ENCODE data around the gene PRPF19. TPM values are rescaled to one million over a fixed set of nuclear protein-coding genes. Genes with fewer than 3 reads are reported as not detected.

Gene PRPF19
- total RNA-seq, 2 donors from 2014 or later: 66.7 to 87.5 TPM

DNA sequence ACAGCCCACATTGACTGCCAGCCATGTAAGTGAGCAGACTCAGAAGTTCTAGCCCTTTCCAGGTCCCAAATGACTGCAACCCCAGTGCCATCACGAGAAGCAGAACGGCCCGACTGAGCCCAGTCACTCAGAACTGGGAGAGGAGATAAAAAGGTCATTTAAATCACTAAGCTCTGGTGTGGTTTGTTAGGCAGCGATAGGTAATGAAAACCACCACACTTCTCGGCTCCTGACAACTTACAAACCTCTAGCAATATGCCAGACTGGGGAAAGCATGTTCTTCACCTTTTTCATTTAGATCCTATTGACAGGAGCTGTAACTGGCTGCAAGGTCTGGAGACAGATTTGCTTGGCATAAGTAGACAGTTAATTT, 38.9 kb upstream of the PRPF19 start:
- DNase-seq: no peak
- ATAC-seq: no peak
- no peak overlapping the region for H3K27ac Mint-ChIP-seq
- H3K4me1 Mint-ChIP-seq: peaks cover 4% of the 10 kb centered on the region
- H3K36me3 Mint-ChIP-seq (ENCODE audit: low read depth): peaks cover 3% of the 10 kb centered on the region
- peaks cover 21% of the 10 kb centered on the region for H3K27me3 Mint-ChIP-seq
- no peak overlapping the region for H3K4me3 Mint-ChIP-seq
- no peaks in the 10 kb centered on the region for H3K9me3 ChIP-seq (ENCODE audit: control insufficient read depth, low read length, poor library complexity, severe bottlenecking)

DNA sequence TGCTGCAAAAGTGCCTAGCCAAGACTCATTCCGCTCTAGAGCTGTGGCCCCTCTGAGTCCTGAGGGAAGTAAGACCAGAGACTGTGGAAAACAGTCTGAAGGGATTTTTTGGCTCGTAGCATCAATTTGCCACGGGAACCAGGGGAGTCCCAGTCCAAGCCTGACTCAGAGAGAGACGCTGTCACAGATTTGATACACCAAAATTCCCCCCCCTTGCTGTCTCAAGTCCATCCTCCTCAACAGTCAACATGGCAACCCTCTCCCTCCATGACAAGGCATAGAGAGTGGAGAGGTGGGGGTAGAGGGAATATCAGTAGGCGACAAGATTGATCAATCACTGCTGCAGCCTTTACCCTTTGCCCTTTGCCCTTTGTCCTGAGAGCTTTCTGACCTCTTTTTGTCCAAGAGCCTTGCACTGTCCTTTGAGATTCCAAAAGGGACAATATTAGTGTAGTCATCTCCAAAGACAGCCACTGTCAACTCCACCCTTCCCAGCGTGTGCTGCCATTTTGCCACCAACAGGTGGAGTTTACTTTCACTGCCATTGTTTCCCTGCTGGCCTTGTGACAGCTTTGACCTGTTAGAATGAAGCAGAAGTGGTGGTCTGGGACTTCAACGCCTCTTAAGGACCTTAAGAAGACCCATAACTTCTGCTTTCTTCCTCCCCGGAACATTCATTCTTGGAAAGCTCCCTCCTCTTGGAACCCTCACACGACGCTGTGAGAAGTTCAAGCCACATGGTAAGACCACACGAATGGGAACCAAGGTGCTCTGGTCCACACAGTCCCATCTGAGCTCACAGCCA, 38.3 kb upstream of the PRPF19 start:
- ATAC-seq (no peak), DNase-seq (no peak)
- H3K27me3 Mint-ChIP-seq: peaks cover 21% of the 10 kb centered on the region
- H3K27ac Mint-ChIP-seq: no peak overlapping the region
- H3K36me3 Mint-ChIP-seq (ENCODE audit: low read depth): peaks cover 3% of the 10 kb centered on the region
- no peaks in the 10 kb centered on the region for H3K9me3 ChIP-seq (ENCODE audit: control insufficient read depth, low read length, poor library complexity, severe bottlenecking)
- peaks cover 8% of the 10 kb centered on the region for H3K4me1 Mint-ChIP-seq
- H3K4me3 Mint-ChIP-seq: no peak overlapping the region

DNA sequence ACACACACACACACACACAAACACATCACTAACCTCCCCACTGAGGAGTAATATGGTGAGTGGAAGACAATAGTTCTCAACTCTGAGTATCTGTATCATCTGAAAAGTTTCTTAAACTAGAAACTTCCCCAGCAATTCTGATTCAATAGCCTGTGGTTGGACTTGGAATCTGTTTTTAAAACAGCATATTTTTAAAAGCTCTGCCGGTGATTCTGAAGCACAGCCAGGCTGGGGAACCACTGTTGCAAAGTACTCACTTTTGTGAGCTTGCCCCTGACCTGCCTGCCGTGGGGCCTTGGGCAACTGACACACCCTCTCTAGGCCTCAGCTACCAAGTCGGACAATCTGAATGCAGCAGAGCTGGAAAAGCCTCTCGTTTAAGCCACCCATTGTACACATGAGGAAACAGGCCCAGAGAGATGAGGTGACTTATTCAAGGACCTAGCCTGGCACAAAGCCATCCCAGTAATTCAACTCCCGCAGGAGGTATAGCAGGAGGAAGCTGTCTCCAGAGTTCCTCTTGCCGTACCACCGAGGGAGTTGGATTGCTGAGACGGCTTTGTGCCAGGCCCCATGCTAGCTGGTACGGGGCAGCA, 36.7 kb upstream of the PRPF19 start:
- Mint-ChIP-seq H3K27ac (no peak overlapping the region), H3K36me3 (ENCODE audit: low read depth) (no peaks in the 10 kb centered on the region)
- H3K9me3 ChIP-seq (ENCODE audit: control insufficient read depth, low read length, poor library complexity, severe bottlenecking): no peaks in the 10 kb centered on the region

DNA sequence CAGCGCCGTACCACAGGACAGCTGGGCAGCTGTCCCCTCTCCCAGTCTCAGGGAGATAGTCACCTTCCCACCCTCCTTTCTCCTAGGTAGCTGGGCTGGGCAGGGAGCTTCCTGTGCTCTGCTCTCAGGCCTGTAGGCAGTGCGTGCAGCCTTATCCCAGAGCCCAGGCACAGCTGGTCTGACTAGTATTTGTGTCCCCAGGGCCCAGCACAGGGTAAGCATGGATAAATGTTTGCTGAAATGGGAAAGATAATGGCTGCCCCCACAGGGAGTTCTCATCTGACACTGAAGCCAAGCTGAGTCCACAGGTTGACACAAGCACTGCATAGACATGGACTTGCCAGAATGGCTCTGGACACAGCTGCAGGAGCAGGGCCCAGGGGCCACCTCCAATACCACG, 35.8 kb upstream of the PRPF19 start:
- DNase-seq (no peak), ATAC-seq (no peak)
- Mint-ChIP-seq H3K4me3 (no peak overlapping the region), H3K36me3 (ENCODE audit: low read depth) (no peaks in the 10 kb centered on the region), H3K27me3 (peaks cover 12% of the 10 kb centered on the region), H3K4me1 (peaks cover 11% of the 10 kb centered on the region), H3K27ac (peak overlapping the region; percentile 41)
- H3K9me3 ChIP-seq (ENCODE audit: control insufficient read depth, low read length, poor library complexity, severe bottlenecking): no peaks in the 10 kb centered on the region

More for the DNA sequence above, 36.7 kb upstream of the PRPF19 start:
- H3K4me3 Mint-ChIP-seq: no peak overlapping the region
- peaks cover 12% of the 10 kb centered on the region for H3K27me3 Mint-ChIP-seq
- ATAC-seq (no peak), DNase-seq (no peak)
- peaks cover 11% of the 10 kb centered on the region for H3K4me1 Mint-ChIP-seq

DNA sequence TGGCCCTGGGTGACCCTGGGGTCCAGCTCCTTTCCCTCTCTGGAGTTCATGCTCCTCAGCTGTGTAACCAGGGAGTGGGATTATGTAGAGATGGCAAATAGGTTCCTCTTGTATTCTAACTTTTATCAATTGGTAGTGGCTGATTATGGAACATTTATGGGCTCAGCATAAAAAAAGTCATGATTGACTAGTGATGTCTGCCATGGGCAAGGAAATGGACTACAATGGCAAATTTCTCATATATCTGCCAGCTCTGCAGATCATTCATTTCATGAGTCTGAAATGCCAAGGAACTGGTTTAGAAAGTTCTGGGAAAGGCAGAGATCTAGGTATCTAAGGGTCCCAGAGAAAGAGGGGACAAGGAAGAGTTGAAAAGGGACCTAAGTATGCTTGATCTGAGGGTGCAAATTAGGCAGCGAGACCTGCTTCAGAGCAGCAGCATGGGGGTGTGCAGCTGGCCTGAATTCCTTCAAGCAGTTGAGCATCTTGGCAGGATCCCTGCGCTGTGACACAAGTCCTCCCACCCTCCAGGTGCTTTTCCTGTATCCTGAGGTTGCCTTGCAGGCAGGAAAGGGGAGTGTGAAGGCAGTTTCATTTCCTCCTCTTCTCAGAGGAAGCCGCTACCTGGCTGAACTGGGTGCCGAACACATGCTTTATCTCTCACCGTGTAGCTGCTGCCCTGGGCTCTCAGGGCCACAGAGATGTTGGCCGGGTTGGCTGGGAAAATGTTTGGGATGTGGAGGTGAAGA, 35.2 kb upstream of the PRPF19 start:
- Mint-ChIP-seq H3K36me3 (ENCODE audit: low read depth) (no peaks in the 10 kb centered on the region), H3K4me1 (peaks cover 11% of the 10 kb centered on the region), H3K4me3 (no peak overlapping the region), H3K27me3 (peaks cover 12% of the 10 kb centered on the region), H3K27ac (peak overlapping the region; percentile 41)
- H3K9me3 ChIP-seq (ENCODE audit: control insufficient read depth, low read length, poor library complexity, severe bottlenecking): no peaks in the 10 kb centered on the region
- no peak for ATAC-seq
- no peak for DNase-seq

DNA sequence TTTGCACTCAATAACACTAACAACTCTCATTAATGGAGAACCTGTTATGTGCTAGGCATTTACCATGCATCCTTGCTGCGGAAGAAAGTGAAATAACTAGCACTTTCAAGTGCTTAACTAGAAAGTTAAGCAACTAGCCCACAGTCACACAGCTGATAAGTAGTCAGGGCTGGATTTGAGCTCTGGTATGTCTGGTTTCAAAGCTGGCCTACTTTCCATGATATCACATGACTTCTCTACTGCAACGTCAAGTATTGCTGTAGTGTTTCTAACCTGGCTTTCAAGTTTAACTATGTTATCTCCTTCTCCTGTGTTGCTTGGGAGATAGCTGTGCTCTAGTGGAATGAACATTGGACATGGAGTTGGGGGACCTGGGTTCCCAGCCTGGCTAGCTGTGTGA, 33.5 kb upstream of the PRPF19 start:
- H3K4me1 Mint-ChIP-seq: peaks cover 11% of the 10 kb centered on the region

DNA sequence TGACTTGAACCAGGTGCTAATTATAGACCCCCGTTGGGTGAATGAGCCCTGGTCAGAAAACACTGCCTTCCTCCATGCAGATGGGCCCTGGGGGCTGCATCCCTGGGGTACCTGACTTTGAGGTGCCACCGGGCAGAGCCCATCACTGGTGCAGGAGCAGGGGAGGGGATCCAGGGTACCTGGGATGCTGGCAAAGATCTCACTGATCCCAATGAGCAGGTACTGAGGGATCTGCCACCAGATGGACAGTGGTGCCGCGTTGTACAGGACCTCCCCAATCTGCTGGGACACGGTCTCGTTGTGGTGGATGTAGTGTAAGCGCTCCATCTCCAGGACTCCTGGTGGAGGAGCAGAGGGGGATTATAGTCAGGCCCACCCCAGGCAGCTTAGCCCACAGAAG, 32.9 kb upstream of the PRPF19 start:
- no peak for ATAC-seq
- Mint-ChIP-seq H3K27me3 (peaks cover 3% of the 10 kb centered on the region), H3K4me3 (no peak overlapping the region), H3K36me3 (ENCODE audit: low read depth) (no peaks in the 10 kb centered on the region), H3K4me1 (peaks cover 11% of the 10 kb centered on the region), H3K27ac (peak overlapping the region; percentile 8)
- no peaks in the 10 kb centered on the region for H3K9me3 ChIP-seq (ENCODE audit: control insufficient read depth, low read length, poor library complexity, severe bottlenecking)
- DNase-seq: no peak

More for the DNA sequence above, 33.5 kb upstream of the PRPF19 start:
- DNase-seq: no peak
- H3K9me3 ChIP-seq (ENCODE audit: control insufficient read depth, low read length, poor library complexity, severe bottlenecking): no peaks in the 10 kb centered on the region
- no peaks in the 10 kb centered on the region for H3K36me3 Mint-ChIP-seq (ENCODE audit: low read depth)
- H3K4me3 Mint-ChIP-seq: no peak overlapping the region
- H3K27me3 Mint-ChIP-seq: peaks cover 5% of the 10 kb centered on the region
- peak overlapping the region; percentile 66 for H3K27ac Mint-ChIP-seq
- ATAC-seq: peak; percentile 82

DNA sequence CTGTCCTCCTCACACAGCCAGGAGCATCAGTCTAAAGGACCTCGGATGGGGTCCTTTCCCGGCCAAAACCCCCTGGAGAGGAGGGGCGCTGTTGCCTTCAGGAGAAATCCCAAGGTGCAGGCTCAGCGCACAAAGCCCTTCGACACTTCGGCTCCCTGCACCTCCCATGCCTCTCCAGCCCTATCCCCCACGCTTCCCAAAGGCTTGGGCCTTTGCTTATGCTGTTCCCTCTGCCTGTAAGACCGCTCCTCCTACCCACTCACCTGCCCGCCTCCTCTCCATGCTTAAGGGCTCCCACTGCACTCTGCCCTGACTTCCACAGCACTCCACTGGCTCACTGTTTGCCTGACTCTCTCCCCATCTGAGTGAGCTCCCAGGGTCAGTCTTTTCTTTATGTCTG, 32.1 kb upstream of the PRPF19 start:
- no peak overlapping the region for H3K4me3 Mint-ChIP-seq
- peak overlapping the region; percentile 71 for H3K27ac Mint-ChIP-seq
- DNase-seq: no peak
- H3K36me3 Mint-ChIP-seq (ENCODE audit: low read depth): no peaks in the 10 kb centered on the region
- no peak for ATAC-seq
- no peaks in the 10 kb centered on the region for H3K9me3 ChIP-seq (ENCODE audit: control insufficient read depth, low read length, poor library complexity, severe bottlenecking)
- H3K27me3 Mint-ChIP-seq: peaks cover 4% of the 10 kb centered on the region
- peaks cover 11% of the 10 kb centered on the region for H3K4me1 Mint-ChIP-seq

DNA sequence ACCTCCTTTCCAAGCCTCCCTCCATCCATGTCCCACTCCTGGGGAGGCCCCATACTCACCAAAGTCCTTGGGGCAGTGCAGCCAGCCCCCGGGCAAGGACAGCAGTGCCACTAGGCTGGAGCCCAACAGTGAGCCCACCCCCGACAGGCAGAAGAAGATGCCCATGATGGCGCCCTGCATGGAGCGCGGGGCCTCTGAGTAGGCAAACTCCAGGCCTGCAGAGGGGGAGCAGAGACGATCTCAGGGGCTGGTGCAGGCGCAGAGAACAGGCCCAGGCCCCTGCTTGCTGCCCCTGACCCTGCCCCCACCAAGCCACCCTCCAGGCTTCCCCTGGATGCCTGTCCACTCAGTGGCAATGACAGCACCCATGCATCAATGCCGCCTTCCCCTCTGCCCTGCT, 31.4 kb upstream of the PRPF19 start:
- H3K36me3 Mint-ChIP-seq (ENCODE audit: low read depth): no peaks in the 10 kb centered on the region
- ATAC-seq: no peak

DNA sequence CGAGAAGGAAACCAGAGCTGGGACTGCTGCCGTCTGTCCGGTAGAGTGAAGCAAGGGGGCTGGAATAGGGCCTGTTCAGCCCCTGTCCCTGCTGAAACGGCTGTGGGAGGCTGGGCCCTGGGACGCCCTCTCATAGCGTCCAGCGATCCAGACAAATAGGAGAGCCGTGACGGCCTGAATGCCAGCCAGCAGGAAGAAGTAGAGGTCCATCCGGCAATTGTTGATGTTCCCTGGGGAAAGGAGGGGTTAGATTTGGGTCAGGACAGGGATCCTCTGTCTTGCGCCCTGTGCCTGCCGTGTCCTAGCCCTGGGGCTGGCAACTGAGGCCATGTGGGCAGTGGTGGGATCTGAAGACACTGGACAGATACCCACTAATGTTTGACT, 30.8 kb upstream of the PRPF19 start:
- Mint-ChIP-seq H3K27ac (no peak overlapping the region), H3K4me1 (peaks cover 11% of the 10 kb centered on the region), H3K36me3 (ENCODE audit: low read depth) (no peaks in the 10 kb centered on the region), H3K4me3 (no peak overlapping the region), H3K27me3 (peaks cover 4% of the 10 kb centered on the region)
- no peak for DNase-seq
- ATAC-seq: no peak
- no peaks in the 10 kb centered on the region for H3K9me3 ChIP-seq (ENCODE audit: control insufficient read depth, low read length, poor library complexity, severe bottlenecking)

More for the DNA sequence above, 31.4 kb upstream of the PRPF19 start:
- peaks cover 4% of the 10 kb centered on the region for H3K27me3 Mint-ChIP-seq
- peak overlapping the region; percentile 71 for H3K27ac Mint-ChIP-seq
- no peaks in the 10 kb centered on the region for H3K9me3 ChIP-seq (ENCODE audit: control insufficient read depth, low read length, poor library complexity, severe bottlenecking)
- H3K4me3 Mint-ChIP-seq: no peak overlapping the region
- DNase-seq: no peak
- H3K4me1 Mint-ChIP-seq: peaks cover 11% of the 10 kb centered on the region

DNA sequence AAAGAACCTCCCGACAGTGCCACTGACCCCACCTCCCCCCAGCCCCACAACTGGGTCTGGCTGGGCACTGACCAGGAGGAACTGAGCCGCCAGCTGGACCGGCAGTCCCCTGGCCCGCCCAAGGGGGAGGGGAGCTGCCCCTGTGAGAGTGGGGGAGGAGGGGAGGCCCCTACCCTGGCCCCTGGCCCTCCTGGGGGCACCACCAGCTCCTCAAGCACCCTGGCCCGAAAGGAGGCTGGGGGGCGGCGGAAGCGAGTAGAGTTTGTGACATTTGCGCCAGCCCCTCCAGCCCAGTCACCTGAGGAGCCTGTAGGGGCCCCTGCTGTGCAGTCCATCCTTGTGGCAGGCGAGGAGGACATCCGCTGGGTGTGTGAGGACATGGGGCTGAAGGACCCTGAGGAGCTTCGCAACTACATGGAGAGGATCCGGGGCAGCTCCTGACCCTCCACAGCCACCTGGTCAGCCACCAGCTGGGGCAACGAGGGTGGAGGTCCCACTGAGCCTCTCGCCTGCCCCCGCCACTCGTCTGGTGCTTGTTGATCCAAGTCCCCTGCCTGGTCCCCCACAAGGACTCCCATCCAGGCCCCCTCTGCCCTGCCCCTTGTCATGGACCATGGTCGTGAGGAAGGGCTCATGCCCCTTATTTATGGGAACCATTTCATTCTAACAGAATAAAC, 30.2 kb upstream of the PRPF19 start:
- H3K36me3 Mint-ChIP-seq (ENCODE audit: low read depth): no peaks in the 10 kb centered on the region
- H3K4me1 Mint-ChIP-seq: peaks cover 11% of the 10 kb centered on the region
- no peak for ATAC-seq
- H3K4me3 Mint-ChIP-seq: no peak overlapping the region
- peaks cover 4% of the 10 kb centered on the region for H3K27me3 Mint-ChIP-seq
- DNase-seq: no peak
- no peaks in the 10 kb centered on the region for H3K9me3 ChIP-seq (ENCODE audit: control insufficient read depth, low read length, poor library complexity, severe bottlenecking)
- H3K27ac Mint-ChIP-seq: no peak overlapping the region

DNA sequence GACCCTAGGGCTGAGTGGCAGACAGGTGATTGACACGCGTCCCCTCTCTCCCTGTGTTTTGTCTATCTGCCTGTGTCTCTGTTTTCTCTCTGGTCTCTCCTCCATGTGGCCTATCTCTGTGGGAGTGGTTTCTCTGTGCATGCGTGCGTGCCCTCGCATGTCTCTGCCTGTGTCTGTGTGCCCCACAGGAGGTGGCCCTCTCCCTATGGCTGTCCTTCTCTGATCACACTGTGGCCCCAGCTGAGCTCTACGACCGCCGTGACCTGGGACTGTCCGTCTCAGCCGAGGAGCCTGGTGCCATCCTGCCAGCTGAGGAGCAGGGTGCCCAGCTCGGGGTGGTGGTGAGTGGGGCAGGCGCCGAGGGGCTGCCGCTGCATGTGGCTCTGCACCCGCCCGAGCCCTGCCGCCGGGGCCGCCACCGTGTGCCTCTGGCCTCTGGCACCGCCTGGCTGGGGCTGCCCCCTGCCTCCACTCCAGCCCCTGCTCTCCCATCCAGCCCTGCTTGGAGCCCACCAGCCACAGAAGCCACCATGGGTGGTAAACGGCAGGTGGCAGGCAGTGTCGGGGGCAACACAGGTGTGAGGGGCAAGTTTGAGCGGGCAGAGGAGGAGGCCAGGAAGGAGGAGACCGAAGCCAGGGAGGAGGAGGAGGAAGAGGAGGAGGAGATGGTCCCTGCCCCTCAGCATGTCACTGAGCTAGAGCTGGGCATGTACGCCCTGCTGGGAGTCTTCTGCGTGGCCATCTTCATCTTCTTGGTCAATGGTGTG, 29.5 kb upstream of the PRPF19 start:
- H3K9me3 ChIP-seq (ENCODE audit: control insufficient read depth, low read length, poor library complexity, severe bottlenecking): no peaks in the 10 kb centered on the region
- ATAC-seq (no peak), DNase-seq (no peak)
- H3K27ac Mint-ChIP-seq: no peak overlapping the region
- peaks cover 11% of the 10 kb centered on the region for H3K4me1 Mint-ChIP-seq
- H3K27me3 Mint-ChIP-seq: peaks cover 4% of the 10 kb centered on the region
- no peak overlapping the region for H3K4me3 Mint-ChIP-seq
- H3K36me3 Mint-ChIP-seq (ENCODE audit: low read depth): no peaks in the 10 kb centered on the region

Measured in T-helper 17 cell (primary cell).